Suprapubic skin (tissue), 4 donors: ENCODE results near the gene KCNT1. TPM values are rescaled to one million over a fixed set of nuclear protein-coding genes. Genes with fewer than 3 reads are reported as not detected.

ENCODE experiments used
- DNase-seq, 2 donors: peaks; one replicate each; pipeline ENCODE4 v3.0.0-alpha.2; 2019; ENCODE audit warnings: low spot score in 2 of 2
- H3K27ac ChIP-seq: fragments of 200-600 bp; sonication (generic); one replicate; pipeline ENCODE4 v1.5.1; 2019
- H3K27me3 ChIP-seq: fragments of 200-600 bp; sonication (generic); one replicate; pipeline ENCODE4 v1.5.1; 2019
- H3K36me3 ChIP-seq: fragments of 200-600 bp; sonication (generic); one replicate; pipeline ENCODE4 v1.5.1; 2019
- H3K4me1 ChIP-seq: fragments of 200-600 bp; sonication (generic); one replicate; pipeline ENCODE4 v1.5.1; 2019
- H3K4me3 ChIP-seq: fragments of 200-600 bp; sonication (generic); one replicate; pipeline ENCODE4 v1.5.1; 2019; ENCODE audit warnings: mild to moderate bottlenecking
- H3K9me3 ChIP-seq: fragments of 200-600 bp; sonication (generic); one replicate; pipeline ENCODE4 v1.5.1; 2019
- EP300 ChIP-seq: sonication (generic); formaldehyde crosslinking; IDR thresholded peaks from one replicate; pipeline ENCODE4 v1.6.1; 2017; ENCODE audit warnings: antibody characterized with exemption
- POLR2A ChIP-seq, 2 donors: fragments of 450-650 bp; IDR thresholded peaks; one replicate each; pipeline ENCODE4 v1.6.1; 2017; ENCODE audit warnings: antibody characterized with exemption in 2 of 2, mild to moderate bottlenecking in 2 of 2, moderate library complexity in 2 of 2
- POLR2AphosphoS5 ChIP-seq, 3 donors: sonication (generic); formaldehyde crosslinking; IDR thresholded peaks; one replicate each; pipeline ENCODE4 v1.6.1; 2017; ENCODE audit warnings: antibody characterized with exemption in 3 of 3
- WGBS: methylation state at CpG from one replicate; pipeline ENCODE4 v1.1.5; 2018; 5-methylcytosine and 5-hydroxymethylcytosine counted together
- total RNA-seq, 4 donors: library from RNA; depleted of rRNA; stranded (reverse); fragments of >200 nt; gene quantifications; one replicate each; pipeline ENCODE4 v1.1.0, GENCODE V29; 2016
- TF ChIP-seq, protein P1 (sequence below), 2 donors: fragments of 200-600 bp in 1 of 2; fragments of 450-650 bp in 1 of 2; sonication (generic) in 1 of 2; IDR thresholded peaks; one replicate each; pipeline ENCODE4 v1.5.1; 2016 to 2019; ENCODE audit warnings: antibody characterized with exemption in 2 of 2, mild to moderate bottlenecking in 1 of 2, moderate library complexity in 1 of 2

Gene KCNT1
- total RNA-seq, 4 donors from 2014 or later = 0.10 to 0.23 TPM; not detected in 2

DNA sequence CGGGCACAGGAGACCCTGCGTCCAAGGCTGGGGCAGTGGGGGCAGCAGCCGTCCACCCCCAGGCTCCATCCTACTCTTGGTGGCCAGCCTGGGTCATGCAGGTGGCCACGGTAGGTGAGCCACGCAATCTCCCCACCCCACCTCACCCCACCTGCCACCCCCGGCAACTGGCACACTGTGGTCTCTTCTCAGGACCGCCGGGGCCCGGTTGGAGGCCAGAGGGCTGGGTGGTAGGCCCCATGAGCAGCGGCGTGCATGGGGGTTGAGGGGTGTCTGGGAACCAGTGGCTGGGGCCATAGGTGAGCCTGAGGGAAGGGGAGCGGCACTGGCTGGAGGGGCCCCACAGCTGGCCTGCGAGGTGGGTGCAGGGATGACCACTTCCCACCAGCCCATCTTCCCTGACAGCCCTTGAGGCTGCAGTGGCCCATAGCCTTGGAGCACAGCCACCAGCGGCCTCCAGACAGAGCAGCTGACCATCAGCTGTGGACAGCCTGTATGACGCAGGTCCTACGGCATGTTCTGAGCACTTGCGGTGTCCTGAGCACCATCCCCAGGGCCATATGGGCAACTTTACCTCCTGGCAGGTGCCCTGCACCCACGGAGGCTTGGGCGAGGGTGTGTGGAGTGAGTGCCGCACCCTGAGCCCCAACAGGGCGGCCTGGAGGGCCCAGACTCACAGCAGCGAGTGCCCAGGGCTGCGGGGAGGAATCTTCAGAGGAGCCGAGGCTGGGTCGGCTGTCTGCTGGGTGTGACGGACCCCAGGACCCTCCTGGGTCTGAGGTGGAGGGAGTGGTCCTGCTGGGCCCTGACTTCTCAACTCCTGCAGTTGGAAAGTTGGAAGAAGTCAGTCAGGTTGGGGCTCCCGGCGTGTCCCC is 47.4 kb downstream of the KCNT1 start:
- Histone ChIP-seq H3K27me3 (peaks cover 58% of the 10 kb centered on the region), H3K9me3 (no peaks in the 10 kb centered on the region), H3K36me3 (no peaks in the 10 kb centered on the region), H3K4me3 (no peak overlapping the region), H3K4me1 (no peaks in the 10 kb centered on the region), H3K27ac (no peak overlapping the region)
- TF ChIP-seq, protein P1, sequence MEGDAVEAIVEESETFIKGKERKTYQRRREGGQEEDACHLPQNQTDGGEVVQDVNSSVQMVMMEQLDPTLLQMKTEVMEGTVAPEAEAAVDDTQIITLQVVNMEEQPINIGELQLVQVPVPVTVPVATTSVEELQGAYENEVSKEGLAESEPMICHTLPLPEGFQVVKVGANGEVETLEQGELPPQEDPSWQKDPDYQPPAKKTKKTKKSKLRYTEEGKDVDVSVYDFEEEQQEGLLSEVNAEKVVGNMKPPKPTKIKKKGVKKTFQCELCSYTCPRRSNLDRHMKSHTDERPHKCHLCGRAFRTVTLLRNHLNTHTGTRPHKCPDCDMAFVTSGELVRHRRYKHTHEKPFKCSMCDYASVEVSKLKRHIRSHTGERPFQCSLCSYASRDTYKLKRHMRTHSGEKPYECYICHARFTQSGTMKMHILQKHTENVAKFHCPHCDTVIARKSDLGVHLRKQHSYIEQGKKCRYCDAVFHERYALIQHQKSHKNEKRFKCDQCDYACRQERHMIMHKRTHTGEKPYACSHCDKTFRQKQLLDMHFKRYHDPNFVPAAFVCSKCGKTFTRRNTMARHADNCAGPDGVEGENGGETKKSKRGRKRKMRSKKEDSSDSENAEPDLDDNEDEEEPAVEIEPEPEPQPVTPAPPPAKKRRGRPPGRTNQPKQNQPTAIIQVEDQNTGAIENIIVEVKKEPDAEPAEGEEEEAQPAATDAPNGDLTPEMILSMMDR (IDR thresholded peaks at IDR 0.05) = no peak
- TF ChIP-seq EP300 (no peak), POLR2A (IDR thresholded peaks at IDR 0.05) (no peak), POLR2AphosphoS5 (IDR thresholded peaks at IDR 0.05) (no peak)
- no peak for DNase-seq
- 80% methylated on average over 10 of the region's 28 CpGs for WGBS

DNA sequence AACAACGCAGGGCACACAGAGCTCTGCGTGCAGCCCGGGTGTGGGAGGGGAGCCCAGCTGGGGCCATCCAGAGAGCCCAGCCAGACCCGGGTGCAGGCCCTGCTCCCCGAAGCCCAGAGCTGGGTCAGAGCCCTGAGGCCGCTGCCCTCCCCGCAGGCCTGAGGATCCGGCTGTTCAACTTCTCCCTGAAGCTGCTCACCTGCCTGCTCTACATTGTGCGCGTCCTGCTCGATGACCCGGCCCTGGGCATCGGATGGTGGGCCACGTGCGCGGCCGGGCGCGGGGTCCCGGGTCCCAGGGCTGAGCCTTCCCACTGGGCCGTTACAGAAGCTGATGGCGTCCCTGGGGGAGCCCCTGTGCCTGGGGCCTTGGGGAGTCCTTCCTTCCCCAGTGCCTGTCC is 48.8 kb downstream of the KCNT1 start:
- Histone ChIP-seq H3K27me3 (peaks cover 51% of the 10 kb centered on the region), H3K27ac (no peak overlapping the region), H3K9me3 (no peaks in the 10 kb centered on the region), H3K36me3 (no peaks in the 10 kb centered on the region), H3K4me3 (no peak overlapping the region), H3K4me1 (no peaks in the 10 kb centered on the region)
- no peak for TF ChIP-seq POLR2A (IDR thresholded peaks at IDR 0.05)
- TF ChIP-seq, protein P1 (IDR thresholded peaks at IDR 0.05) = no peak
- no peak for DNase-seq
- no CpG with 5 or more reads among the region's 22 CpGs for WGBS

DNA sequence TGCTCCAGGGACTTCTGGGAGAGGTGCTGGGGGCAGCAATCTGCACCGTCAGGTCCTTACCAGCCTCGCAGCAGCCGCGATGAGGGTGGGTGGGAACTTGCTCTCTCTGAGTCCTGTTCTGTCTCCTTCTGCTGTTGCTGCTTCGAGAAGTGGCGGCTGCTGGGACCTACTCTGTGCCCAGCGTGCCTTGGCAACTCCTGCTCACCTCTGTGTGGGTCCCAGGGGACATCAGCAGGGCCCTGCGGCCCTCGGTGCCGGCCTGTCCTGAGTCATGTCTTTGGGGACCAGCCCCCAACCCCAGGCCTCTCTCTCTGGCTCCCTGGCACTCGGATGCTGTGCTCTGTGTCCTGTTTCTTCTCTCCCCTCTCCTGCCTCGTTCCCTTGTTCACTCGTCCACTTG is 49.5 kb downstream of the KCNT1 start:
- DNase-seq = no peak
- no peak overlapping the region for H3K27ac ChIP-seq
- no peaks in the 10 kb centered on the region for H3K4me1 ChIP-seq
- H3K36me3 ChIP-seq = no peaks in the 10 kb centered on the region
- H3K4me3 ChIP-seq = no peak overlapping the region
- H3K9me3 ChIP-seq = no peaks in the 10 kb centered on the region
- TF ChIP-seq EP300 = no peak
- no peak for TF ChIP-seq POLR2AphosphoS5 (IDR thresholded peaks at IDR 0.05)
- no peak for TF ChIP-seq POLR2A (IDR thresholded peaks at IDR 0.05)
- TF ChIP-seq, protein P1 (IDR thresholded peaks at IDR 0.05) = no peak
- WGBS = 67% methylated on average over 8 of the region's 13 CpGs
- peaks cover 55% of the 10 kb centered on the region for H3K27me3 ChIP-seq

DNA sequence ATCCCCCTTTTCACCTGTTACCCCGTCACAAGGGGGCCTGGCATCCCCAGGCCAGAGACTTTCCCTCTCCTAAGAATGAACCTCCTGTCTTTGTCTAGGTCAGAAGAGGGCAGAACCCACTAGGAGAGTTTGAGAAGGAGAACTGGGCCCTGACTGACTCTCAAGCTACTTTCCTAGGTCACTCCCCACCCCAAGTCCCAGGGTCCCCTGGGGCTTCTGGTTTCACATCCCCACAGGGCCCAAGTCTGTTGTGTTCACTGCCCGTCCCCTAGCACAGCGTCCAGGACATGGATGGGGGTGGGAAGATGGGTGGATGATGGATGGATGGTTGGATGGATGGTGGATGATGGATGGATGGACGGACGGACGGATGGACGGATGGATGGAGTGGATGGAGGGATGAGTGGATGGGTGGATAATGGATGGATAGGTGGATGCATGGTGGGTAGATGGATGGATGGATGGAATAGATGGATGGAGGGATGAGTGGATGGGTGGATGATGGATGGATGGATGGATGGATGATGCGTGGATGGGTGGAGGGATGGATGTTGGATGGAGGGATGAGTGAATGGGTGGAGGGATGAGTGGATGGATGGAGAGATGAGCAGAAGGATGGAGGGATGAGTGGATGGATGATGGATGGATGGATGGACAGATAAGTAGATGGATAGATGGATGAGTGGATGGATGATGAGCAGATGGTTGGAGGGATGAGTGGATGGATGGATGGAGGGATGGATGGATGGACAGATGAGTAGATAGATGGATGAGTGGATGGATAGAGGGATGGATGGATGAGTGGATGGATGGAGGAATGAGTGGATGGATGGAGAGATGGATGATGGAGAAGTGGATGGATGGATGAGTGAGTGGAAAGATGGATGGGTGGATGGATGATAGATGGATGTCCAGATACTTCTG is 50.6 kb downstream of the KCNT1 start:
- peaks cover 49% of the 10 kb centered on the region for H3K27me3 ChIP-seq
- TF ChIP-seq POLR2AphosphoS5 (IDR thresholded peaks at IDR 0.05) (no peak), EP300 (no peak), POLR2A (IDR thresholded peaks at IDR 0.05) (no peak)
- TF ChIP-seq, protein P1 (IDR thresholded peaks at IDR 0.05) = no peak
- H3K27ac ChIP-seq = no peak overlapping the region
- H3K4me1 ChIP-seq = no peaks in the 10 kb centered on the region
- no peak overlapping the region for H3K4me3 ChIP-seq
- no peaks in the 10 kb centered on the region for H3K9me3 ChIP-seq
- DNase-seq = no peak
- WGBS = 89% methylated on average over 8 of the region's 8 CpGs
- no peaks in the 10 kb centered on the region for H3K36me3 ChIP-seq
